GM21717 (cell line): ENCODE measurements around the gene OCA2.
"Not testable (repeated sequence)": the region's sequence is repeated elsewhere in the genome, so short reads cannot be mapped to it uniquely, and the experiment has no call there.

Experiments
- ATAC-seq: cut with Tn5 transposase; IDR thresholded peaks from one replicate; pipeline ENCODE4 v1.9.1; 2021; ENCODE audit warnings: mild to moderate bottlenecking, moderate library complexity; ENCODE audit not compliant: unreplicated experiment

The OCA2 gene

DNA sequence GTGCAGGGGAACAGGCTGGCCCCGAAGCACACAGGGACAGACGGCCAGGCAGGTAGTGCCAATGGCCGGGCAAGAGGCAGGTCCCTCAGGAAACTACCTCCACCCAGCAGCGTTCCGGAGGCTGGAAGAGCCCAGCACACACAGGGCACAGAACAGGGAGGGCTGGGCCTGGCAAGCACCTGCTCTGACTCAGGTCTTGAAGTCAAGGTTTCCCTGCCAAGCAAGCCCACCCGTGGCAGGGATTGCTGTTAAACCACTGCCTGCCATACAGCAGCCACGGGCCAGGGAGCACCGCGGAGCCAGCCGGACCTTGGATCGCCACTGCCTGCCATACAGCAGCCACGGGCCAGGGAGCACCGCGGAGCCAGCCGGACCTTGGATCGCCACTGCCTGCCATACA, 22.5 kb upstream of the OCA2 start:
- not testable (repeated sequence) for ATAC-seq

DNA sequence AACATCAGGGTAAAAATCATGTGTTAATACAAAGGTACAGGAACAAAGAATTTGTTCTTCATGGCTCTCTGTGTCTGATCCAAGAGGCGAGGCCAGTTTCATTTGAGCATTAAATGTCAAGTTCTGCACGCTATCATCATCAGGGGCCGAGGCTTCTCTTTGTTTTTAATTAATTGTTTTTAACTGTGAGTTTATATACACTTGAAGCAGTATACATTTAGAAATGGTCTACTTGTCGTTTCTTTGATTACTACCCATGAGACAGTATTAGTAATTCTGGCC, 21.2 kb upstream of the OCA2 start:
- no peak for ATAC-seq

DNA sequence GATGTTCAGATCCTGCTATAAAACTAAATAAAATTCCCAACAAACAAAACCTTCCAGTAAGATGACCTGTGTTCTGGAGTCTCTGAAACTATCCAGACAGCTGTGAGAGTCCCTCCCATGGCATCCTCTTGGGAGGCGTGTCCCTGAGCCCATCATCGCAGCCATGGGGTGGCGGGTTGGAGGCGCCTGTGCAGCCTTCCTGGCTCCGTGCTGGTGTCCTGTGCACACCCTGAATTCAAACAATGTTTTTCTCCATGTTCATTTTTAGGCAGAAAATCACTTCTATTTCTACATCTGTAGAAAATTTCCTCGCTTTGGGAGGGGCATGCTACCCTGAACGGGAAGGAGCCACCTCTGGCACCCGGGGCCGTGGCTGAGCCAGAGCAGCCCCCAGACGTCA, 19.4 kb upstream of the OCA2 start:
- ATAC-seq, result no peak

DNA sequence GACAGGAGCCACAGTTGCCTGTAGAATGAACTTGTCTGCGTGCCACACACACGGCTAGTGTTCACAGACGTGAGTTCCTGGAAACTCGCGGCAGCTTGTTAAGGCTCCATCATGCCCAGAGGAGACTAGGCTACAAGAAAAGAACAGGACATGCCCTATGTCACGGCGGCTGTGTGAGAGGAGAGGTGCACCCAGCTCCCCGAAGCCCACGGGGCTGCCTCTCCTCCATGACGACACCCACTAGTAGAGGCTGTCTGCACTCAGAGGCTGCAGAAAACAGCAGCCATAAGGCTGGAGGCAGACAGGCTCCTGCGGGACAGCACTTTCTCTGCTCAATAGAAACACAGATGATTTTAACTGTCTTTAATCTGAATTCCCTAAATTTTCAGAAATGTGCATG, 19.0 kb upstream of the OCA2 start:
- ATAC-seq, result no peak

DNA sequence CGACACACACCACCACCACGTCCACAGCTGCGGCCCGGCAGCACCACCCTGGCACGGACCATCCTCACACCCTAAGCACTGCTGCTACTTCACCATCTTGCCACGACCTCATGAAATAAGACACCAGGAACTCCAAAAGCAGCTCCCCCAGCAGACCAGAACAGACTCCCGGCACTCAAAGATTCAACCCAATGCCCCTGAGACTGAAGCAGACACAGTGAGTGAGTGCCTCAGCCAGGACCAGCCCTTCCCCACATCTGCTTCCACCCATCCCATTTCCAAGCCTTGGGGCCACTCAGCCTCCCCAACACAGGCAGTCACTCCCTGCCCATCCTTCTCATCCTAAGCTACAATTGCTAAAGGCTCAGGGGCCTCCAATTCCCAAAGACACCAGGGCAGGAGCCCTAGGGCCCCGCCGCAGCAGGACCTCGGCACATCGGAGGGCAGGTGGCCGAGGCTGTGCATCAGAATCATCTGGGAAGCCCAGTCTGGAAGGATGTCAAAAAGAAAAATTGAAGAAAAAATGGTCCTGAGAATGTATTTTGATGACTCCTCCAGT, 18.4 kb upstream of the OCA2 start:
- ATAC-seq, result no peak

DNA sequence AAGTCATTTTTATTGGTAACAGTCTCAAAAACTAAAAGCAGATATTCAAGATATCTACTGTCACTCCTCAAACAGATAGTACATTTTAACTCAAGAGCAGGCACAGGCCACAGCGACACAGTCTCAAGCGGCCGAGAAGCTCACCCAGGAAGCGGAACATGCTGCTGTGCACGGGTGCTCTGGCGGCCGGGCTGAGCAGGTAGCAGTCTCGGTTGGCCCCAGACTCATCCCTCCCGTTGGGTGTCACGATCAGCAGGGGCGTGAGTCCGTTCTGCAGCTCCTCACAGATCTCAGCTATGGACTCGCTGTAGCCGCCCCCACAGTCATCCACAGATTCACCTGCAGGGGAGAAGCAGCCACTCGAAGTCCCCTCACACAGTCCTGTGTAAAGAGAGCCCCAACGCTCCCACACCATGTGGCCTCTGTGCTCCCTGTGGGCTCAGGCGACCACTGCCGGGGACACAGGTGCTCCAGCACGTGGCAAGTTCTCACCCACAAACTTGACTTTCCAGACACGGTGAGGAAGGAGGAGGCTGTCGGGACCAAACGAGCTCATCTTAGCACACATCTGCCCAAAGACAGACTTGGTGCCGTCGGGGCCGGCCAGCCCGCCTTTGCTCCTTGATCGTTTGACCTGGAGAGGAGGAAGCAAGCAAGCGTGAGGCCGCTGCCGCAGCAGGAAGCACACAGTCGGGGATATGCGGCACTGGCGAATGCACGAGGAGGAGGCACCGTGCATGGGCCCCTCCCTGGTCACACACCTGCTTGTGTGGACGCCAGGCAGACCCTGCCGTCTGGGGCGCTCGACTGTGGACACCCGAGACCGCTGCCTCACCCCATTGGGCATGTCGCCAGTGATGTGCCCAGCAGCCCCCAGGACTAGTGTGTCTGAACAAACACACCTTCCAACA, 17.7 kb upstream of the OCA2 start:
- no peak for ATAC-seq

DNA sequence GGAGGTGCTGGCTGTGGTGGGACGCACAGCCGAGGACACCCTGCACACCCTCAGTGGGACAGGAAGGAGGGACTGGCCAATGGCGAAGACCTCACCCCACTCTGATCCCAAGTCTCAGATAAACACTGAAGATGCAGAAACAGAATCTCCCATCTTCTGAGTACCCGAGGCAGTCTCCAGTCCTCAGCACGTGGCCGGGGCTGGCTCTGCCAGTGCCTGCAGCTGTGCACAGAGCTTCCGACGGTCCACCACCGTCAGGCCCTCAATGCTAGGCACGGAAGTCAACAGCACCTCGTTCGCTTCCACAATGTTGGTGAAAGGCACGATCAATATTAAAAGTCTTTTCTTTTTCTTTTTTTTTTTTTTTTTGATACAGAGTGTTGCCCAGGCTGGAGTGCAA, 16.8 kb upstream of the OCA2 start:
- no peak for ATAC-seq

DNA sequence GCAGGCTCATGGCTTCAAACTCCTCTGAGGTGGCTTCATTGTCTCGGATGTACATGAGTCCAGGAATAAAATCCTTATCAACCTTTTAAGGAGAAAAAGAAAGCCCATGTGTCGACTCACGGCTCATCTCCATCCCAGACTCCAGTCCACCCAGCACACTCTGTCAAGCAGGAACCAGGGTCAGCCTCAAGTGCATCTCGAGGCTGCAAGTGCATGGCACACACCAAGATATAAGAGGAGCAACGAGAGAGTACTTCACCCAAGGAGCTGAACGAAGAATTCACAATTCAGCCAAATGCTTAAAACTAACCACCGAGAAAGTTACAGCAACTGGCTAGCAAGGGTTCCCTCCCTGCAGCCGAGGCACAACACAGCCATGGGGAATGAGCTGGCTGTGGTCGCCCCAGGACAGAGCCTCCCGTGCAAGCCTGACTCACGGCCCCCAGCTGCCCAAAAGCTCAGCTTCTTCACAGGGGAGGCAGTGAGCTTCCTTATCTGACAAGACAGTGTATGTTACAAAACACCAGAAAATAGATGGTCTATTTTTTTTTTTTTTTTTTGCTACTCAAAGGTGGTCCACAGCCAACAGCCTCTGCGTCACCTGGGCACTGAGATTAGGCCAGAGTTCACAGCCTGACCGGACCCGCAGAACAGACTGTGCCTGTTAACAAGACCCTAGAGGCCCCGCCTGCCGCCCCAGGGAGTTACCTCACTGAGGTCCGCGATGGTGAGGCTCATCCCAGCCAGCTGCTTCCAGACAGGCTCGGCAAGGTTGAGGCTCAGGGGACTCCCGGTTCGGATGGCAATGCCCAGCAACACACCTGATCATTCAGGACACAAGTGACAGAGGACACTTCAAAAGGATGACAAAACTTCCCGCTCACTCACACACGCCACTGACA, 15.9 kb upstream of the OCA2 start:
- no peak for ATAC-seq

DNA sequence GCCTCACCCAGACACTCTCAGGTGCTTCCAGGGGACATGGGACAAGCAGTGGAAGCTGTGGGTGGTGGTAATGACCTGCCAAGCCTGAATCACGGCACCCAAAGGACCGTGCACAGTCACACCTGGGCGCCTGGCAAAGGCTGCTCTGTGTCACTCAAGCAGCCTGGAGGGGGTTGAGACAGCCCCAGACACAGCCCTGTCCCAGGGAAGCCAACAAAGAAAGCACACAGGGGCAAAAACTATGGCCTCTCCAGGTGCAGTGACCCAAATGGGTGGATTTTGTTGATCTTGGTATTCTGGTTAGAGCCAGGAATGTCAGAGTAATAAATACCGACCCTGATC, 15.0 kb upstream of the OCA2 start:
- ATAC-seq, result no peak

DNA sequence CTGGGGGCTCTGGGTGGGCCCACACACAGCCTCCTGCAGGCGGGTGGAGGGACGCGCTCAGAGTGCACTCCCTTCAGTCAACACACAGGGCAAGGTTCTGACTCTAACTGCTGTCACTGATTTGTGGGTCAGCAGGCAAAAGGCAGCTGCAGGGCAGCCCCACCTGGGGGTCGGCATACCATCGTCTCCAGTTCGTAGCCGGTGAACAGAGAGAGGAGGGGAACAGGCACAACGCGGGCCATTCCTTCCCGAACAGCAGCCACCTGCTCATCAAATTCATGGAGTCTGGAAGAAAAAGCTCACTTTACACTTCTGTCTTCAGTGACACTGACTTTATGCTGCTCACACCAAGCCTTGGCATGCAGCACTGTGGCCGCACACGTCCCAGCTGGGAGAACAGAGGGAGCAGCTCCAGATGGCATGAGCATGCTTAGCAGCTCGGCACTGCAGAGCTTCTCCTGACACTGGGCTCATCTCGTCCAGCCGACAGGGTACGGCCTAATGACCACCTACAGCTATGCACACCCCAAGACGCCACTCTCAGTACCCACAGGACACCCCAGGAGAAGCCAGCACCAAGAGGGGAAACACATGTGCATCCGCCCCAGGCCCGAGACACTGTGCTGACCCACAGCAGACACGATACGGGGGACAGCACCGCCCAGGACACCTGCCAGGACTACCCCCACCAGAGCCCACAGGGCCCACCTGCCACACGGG, 14.4 kb upstream of the OCA2 start:
- ATAC-seq, result no peak

DNA sequence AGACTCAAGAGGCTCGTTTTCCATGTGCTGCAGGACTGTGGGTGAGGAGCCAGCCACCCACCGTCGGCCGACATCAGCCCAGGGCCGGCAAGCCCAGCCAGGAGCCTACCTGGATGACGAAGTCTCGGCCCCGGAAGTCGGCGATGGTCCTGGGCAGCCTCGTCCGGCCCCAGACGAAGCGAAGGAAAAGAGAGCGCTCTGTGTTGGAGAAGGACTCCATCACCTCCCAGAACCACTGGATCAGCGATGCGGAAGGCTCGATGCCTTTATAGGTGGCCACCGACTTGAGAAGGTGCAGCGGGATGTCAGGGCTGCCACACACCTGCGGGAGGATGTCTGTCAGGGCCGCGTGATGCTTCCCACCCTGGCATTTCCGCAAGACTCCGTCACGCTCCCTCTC, 13.8 kb upstream of the OCA2 start:
- no peak for ATAC-seq

DNA sequence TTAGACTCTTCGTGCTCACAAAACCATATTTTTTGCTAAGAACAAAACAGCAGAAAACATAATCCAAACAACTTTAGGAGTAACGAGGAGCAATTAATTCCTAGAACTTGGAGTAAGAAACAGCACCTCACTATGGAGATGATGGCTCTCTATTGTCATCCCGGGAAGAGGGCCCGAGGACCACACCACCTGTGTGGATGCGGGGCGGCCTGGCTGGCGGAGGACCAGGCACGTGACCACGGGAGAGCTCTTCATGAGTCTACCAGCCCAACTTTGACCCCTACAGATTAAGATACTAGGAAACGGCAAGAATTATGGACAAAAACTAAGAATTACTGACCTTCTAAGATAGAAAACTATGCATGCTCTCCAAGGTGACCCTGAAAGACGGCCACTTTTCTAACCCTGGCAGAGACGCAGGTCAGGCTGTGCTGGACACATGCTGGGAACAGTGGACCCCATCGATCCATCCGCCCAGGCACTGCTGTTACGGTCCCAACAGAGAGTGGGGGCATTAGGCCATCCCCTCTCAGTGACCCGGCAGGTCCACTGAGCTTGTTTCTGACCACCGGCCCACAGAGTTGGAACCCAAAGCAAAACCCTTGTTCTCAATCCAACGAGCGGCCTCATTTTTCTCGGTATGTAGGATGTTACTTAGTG, 13.1 kb upstream of the OCA2 start:
- no peak for ATAC-seq

DNA sequence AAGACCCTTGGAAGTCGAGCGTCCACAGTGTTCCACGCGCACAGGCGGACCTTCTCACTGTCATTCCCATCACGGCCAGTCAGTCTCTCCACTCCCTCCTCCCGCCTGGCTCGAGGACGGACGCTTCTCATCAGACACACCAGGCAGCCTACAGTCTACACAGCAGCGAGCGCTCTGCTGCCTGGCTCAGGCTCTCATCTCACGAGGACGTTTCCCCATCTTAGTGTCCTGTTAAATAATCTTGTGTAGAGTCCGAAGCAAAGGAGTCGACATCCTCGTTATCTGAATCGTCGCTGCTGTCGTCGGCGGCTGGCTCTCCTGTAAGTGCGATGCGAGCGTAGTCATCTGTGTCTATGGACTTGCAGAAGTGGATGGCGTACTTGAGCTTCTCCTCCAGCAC, 12.4 kb upstream of the OCA2 start:
- ATAC-seq, result no peak

DNA sequence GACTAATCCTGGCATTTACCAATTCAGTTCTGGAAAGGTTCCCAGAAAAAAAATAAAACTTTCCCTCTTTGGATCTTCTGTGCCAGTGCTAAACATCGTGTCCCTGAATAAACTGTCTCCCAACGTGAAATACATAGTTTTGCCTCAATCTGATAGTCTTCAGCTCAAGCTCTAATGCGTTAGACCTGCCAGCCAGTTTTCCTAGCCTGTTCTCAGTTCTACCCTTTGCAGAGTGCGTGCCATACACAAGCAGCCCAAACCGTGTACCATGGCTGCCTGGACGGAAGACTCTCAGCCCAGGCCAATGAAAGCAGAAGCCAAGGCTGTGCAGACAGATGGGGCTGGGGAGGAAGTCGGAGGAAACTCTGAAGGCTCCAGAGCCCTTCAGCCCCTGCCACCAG, 11.4 kb upstream of the OCA2 start:
- ATAC-seq, result no peak

DNA sequence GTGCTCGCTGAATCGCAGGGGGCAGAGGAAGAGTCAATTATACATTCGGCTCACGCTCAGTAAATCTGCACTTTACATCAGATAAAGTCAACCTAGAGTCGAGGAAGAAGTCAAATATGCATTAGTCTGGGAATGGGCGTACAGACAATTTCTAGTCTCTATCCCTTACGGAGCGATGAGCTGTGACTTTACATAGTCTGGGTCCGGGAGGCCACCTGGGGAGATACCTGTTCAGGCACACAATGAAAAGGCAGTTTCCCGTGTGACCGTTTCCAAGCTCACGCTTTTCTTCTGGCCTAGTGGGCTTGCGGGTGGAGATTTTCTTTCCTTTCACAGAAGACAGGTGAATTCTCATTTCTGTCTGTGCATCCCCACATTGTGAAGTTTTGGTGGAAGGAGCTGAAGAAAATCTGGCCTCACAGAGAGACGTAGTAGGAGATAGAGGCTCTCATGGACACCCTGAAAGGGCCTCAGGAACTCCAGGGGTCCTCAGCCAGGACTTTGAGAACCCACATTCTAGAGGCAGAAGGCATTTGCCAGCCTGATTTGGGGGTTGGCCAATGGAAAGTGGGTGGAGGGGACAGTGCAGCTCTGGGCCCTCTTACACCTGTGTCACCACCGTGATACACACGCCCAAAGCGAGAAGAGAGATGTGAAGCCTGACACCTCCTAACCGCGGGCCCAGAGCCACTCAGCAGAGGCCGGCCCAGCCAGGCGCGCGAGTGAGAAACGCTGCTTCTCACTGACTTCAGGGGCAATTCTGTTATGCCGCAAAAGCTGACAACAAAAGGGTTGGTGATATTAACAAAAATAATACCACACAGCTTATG, 10.7 kb upstream of the OCA2 start:
- no peak for ATAC-seq

DNA sequence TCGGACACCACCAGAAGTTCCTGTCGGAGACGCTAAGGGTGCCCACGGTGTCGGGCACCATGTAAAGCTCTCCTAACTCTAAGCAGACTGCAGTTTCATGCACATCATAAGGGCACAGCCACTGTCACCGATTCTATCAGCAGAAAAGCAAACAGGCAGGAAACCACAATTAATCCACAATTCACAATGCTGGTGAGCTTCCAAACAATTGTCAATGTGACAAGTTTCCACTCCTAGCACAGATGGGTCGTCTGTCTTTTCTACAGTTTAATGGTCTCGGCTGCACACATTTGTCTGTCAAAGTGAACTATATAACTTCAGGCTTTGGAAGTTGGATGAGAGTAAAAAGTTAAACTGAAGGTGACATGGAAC, 8.8 kb upstream of the OCA2 start:
- ATAC-seq, result no peak

DNA sequence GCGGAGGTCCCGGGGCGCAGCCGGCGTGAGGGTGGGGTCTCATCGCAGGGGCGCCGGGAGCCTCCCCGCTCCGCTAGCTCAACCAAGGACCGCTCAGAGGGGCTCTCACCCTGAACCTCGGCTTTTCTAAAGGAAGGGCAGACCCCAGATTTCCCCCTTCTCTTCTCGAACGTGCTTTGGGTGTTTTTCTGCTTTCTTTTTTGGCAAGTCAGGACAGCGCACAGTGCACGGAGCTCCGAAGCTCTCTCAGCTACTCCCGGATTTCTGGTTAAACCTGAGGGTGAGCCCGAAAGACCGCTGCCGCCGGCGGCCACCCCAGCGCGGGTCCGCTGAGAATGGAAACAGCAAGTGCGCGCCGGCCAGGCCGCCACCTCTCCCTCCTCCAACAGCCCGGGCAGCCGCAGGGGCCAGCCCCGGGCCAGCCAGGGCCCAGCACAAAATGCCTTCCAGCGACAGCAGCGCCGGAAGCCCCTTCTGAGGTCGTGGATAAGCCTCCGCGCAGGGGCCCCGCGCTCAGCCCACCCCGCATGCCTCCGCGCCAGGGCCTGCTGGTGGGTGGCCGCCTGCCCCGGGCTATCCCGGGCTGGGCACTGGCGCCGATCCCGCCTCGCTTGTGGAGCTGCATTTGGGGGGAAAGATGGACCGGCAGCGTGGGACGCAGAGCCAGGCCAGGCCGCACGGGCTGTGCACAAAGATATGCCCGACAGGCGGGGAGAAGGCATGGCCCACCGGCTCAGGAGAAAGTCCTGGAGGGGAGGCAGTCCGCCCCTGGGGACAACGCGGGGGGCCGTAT, 8.2 kb upstream of the OCA2 start:
- no peak for ATAC-seq

DNA sequence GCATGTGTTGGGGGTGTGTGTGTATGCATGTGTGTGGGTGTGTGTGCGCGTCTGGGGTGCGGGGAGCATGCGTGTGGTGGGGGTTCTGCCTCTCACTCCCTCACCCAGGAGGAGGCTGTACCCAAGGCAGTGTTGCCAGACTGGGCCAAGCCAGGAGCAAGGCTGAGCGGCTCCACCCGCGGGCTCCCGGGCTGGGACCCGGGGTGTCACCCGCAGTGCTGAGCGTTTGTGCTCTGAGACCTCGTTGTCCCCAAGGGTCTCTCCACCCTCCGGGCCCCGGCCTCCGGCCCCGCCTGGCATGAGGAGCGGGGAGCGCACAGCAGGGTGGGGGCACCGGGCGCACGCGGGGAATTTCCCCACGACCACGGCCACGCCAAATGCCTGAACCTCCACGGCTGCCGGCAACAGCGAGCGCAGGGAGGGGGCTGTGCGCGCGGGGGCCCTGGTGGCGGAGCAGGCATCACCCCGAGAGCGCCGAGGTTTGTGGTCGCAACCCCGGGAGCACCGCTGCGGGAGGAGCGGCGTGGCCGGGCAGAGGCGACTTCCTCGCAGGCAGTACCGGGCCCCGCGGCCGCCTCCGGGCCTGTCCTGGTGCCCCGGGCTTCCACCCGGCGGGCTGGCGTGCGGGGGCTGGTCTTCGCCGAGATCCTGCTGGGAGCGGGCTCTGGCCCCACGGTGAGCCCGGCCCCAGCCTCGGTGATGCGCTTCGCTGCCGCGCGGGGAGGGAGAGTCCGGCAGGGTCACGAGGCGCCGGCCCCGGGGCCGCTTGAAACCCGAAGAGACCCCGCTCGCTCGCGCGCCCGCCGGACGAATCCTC, 7.4 kb upstream of the OCA2 start:
- no peak for ATAC-seq
